ENCODE data around the gene CRLF3.

DNA sequence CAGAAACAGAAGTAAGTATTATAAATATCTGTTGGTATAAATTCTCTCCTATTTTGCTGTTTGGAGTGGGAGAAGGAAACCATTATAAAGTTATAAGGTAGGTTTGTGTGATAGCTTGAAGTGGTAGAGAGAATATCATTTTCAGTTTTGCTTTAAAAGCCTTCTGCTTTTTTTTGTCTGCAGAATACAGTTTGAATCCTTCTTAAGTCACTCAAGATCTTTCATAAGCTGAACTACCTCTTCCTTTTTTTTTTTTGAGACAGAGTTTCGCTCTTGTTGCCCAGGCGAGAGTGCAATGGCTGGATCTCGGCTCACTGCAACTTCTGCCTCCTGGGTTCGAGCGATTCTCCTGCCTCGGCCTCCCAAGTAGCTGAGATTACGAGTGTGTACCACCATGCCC, 16.3 kb upstream of the CRLF3 start:
- TF ChIP-seq, protein P1, sequence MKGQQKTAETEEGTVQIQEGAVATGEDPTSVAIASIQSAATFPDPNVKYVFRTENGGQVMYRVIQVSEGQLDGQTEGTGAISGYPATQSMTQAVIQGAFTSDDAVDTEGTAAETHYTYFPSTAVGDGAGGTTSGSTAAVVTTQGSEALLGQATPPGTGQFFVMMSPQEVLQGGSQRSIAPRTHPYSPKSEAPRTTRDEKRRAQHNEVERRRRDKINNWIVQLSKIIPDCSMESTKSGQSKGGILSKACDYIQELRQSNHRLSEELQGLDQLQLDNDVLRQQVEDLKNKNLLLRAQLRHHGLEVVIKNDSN (IDR thresholded peaks at IDR 0.05; ENCODE audit: borderline replicate concordance, low read depth), result no peak
- TF ChIP-seq, protein P2, sequence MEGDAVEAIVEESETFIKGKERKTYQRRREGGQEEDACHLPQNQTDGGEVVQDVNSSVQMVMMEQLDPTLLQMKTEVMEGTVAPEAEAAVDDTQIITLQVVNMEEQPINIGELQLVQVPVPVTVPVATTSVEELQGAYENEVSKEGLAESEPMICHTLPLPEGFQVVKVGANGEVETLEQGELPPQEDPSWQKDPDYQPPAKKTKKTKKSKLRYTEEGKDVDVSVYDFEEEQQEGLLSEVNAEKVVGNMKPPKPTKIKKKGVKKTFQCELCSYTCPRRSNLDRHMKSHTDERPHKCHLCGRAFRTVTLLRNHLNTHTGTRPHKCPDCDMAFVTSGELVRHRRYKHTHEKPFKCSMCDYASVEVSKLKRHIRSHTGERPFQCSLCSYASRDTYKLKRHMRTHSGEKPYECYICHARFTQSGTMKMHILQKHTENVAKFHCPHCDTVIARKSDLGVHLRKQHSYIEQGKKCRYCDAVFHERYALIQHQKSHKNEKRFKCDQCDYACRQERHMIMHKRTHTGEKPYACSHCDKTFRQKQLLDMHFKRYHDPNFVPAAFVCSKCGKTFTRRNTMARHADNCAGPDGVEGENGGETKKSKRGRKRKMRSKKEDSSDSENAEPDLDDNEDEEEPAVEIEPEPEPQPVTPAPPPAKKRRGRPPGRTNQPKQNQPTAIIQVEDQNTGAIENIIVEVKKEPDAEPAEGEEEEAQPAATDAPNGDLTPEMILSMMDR (IDR thresholded peaks at IDR 0.05), result no peak
- no peak for TF ChIP-seq POLR2AphosphoS5 (IDR thresholded peaks at IDR 0.05; ENCODE audit: low read depth, low read length)
- no peak for TF ChIP-seq RCOR1 (IDR thresholded peaks at IDR 0.05; ENCODE audit: low read length)
- TF ChIP-seq, protein P3, sequence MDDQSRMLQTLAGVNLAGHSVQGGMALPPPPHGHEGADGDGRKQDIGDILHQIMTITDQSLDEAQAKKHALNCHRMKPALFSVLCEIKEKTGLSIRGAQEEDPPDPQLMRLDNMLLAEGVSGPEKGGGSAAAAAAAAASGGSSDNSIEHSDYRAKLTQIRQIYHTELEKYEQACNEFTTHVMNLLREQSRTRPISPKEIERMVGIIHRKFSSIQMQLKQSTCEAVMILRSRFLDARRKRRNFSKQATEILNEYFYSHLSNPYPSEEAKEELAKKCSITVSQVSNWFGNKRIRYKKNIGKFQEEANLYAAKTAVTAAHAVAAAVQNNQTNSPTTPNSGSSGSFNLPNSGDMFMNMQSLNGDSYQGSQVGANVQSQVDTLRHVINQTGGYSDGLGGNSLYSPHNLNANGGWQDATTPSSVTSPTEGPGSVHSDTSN (IDR thresholded peaks at IDR 0.05), result no peak
- TF ChIP-seq EP300 (IDR thresholded peaks at IDR 0.05; ENCODE audit: borderline replicate concordance in 1 of 2, low read depth in 1 of 2, low read length in 1 of 2), result no peak
- no peak for TF ChIP-seq TCF12 (IDR thresholded peaks at IDR 0.05)
- no peak for TF ChIP-seq RXRA (IDR thresholded peaks at IDR 0.05; ENCODE audit: borderline replicate concordance, low read depth)
- TF ChIP-seq SIN3A (IDR thresholded peaks at IDR 0.05; ENCODE audit: borderline replicate concordance, low read depth, low read length), result no peak
- no peak for TF ChIP-seq RAD21 (IDR thresholded peaks at IDR 0.05; ENCODE audit: low read length)
- TF ChIP-seq GABPA (IDR thresholded peaks at IDR 0.05; ENCODE audit: low read depth), result no peak
- TF ChIP-seq CHD2 (IDR thresholded peaks at IDR 0.05; ENCODE audit: low read length, partially characterized antibody), result no peak
- TF ChIP-seq, protein P4, sequence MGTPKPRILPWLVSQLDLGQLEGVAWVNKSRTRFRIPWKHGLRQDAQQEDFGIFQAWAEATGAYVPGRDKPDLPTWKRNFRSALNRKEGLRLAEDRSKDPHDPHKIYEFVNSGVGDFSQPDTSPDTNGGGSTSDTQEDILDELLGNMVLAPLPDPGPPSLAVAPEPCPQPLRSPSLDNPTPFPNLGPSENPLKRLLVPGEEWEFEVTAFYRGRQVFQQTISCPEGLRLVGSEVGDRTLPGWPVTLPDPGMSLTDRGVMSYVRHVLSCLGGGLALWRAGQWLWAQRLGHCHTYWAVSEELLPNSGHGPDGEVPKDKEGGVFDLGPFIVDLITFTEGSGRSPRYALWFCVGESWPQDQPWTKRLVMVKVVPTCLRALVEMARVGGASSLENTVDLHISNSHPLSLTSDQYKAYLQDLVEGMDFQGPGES (IDR thresholded peaks at IDR 0.05; ENCODE audit: low read depth, low read length), result no peak
- TF ChIP-seq NRF1 (IDR thresholded peaks at IDR 0.05; ENCODE audit: low read depth, low read length), result no peak

All from SK-N-SH (cell line).